AG04449 (cell line): ENCODE data around the gene APLF.

ENCODE experiments used
- CTCF ChIA-PET: fragments of 350-600 bp; formaldehyde crosslinking; extraction: SDS; loops from one replicate; lab custom pipeline; 2021; ENCODE audit warnings: antibody characterized with exemption; lab: Yijun Ruan, JAX
- POLR2A ChIA-PET: fragments of 400-600, 350-600 bp; formaldehyde crosslinking; extraction: SDS; loops from one replicate; lab custom pipeline; 2020; ENCODE audit warnings: antibody characterized with exemption, inconsistent platforms; lab: Yijun Ruan, JAX
- DNase-seq: peaks from one replicate; pipeline ENCODE4 v3.0.0-alpha.2; 2010; ENCODE audit warnings: low read depth, low spot score
- H3K4me3 ChIP-seq: 2 replicates; pipeline ENCODE4 v1.5.1; 2011; ENCODE audit warnings: low read depth, mild to moderate bottlenecking, control low read depth, low read length
- TF ChIP-seq, protein P1 (sequence below): IDR thresholded peaks from one replicate; pipeline ENCODE4 v1.5.1; 2011; ENCODE audit warnings: mild to moderate bottlenecking, moderate library complexity, low read length, control low read depth, inconsistent platforms; ENCODE audit not compliant: insufficient read depth; ENCODE audit errors: missing control alignments

APLF gene

GRCh38 chr2:68506170-68506569, 38.8 kb downstream of the APLF start:
- TF ChIP-seq, protein P1, sequence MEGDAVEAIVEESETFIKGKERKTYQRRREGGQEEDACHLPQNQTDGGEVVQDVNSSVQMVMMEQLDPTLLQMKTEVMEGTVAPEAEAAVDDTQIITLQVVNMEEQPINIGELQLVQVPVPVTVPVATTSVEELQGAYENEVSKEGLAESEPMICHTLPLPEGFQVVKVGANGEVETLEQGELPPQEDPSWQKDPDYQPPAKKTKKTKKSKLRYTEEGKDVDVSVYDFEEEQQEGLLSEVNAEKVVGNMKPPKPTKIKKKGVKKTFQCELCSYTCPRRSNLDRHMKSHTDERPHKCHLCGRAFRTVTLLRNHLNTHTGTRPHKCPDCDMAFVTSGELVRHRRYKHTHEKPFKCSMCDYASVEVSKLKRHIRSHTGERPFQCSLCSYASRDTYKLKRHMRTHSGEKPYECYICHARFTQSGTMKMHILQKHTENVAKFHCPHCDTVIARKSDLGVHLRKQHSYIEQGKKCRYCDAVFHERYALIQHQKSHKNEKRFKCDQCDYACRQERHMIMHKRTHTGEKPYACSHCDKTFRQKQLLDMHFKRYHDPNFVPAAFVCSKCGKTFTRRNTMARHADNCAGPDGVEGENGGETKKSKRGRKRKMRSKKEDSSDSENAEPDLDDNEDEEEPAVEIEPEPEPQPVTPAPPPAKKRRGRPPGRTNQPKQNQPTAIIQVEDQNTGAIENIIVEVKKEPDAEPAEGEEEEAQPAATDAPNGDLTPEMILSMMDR = no peak
- DNase-seq = no peak
- POLR2A ChIA-PET = no interaction called here
- CTCF ChIA-PET = interaction anchor here (1.6 to 2.0 kb wide), 3 partner anchors 18 to 90 kb away, joined by 4 to 8 read pairs (median 7); no protein-coding TSS in a partner anchor
- no peak overlapping the region for H3K4me3 ChIP-seq

- H3K4me3 ChIP-seq = no peak overlapping the region
- CTCF ChIA-PET = no interaction called here
- POLR2A ChIA-PET = no interaction called here
- no peak for DNase-seq
- TF ChIP-seq, protein P1 = no peak
Observed at GRCh38 chr2:68512326-68512725, 44.9 kb downstream of the APLF start.

GRCh38 chr2:68512966-68513365, 45.6 kb downstream of the APLF start:
- DNase-seq = no peak
- POLR2A ChIA-PET = no interaction called here
- CTCF ChIA-PET = no interaction called here

GRCh38 chr2:68514316-68514929, 47.0 kb downstream of the APLF start:
- ChIA-PET CTCF (no interaction called here), POLR2A (no interaction called here)
- H3K4me3 ChIP-seq = no peak overlapping the region
- TF ChIP-seq, protein P1 = no peak
- no peak for DNase-seq

More at GRCh38 chr2:68512966-68513365, 45.6 kb downstream of the APLF start:
- TF ChIP-seq, protein P1 = no peak
- no peak overlapping the region for H3K4me3 ChIP-seq

DNA sequence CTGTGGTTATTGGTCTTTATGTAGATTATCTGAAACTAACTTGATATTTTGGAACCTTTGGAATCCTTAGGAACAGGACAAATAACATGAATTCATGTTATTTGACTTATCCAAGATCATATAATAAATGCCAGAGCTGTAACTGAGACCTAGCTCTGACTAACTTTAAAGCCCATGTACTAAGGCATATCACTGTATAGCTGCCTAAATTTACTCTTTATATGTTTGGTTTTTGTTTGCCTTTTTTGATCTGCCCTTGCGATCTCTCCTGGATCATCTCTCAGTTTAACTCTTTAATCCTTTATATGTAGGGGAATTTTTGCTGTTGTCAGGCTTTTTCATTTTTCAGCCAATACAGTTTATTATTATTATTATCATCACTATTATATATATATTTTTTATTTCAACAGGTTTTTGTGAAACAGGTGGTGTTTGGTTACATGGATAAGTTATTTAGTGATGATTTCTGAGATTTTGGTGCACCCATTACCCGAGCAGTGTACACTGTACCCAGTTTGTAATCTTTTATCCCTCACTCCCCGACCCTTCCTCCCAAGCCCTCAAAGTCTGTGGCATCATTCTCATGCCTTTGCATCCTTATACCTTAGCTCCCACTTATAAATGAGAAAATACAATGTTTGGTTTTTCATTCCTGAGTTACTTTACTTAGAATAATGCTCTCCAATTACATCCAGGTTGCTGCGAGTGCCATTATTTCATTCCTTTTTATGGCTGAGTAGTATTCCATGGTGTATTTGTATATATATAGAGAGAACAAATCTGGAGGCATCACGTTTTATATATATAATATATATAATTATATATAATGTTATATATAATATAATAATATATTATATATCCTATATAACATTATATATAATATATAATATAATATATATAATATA, 48.9 kb downstream of the APLF start:
- no peak overlapping the region for H3K4me3 ChIP-seq
- TF ChIP-seq, protein P1 = no peak
- no peak for DNase-seq
- ChIA-PET CTCF (no interaction called here), POLR2A (no interaction called here)

GRCh38 chr2:68519236-68519635, 51.9 kb downstream of the APLF start:
- H3K4me3 ChIP-seq = no peak overlapping the region
- no peak for DNase-seq
- TF ChIP-seq, protein P1 = no peak
- CTCF ChIA-PET = no interaction called here
- POLR2A ChIA-PET = no interaction called here
